IPS DF 6.9 (cell line): Measurements from ENCODE around the gene MED19.
"Not testable (repeated sequence)": the region's sequence is repeated elsewhere in the genome, so short reads cannot be mapped to it uniquely, and the experiment has no call there.

ENCODE experiments used
- DNase-seq: peaks from one replicate; pipeline ENCODE4 v3.0.0-alpha.2; 2013; ENCODE audit warnings: low read depth, low spot score
- H3K27ac ChIP-seq: one replicate; pipeline ENCODE4 v1.5.1; 2013; ENCODE audit warnings: low read length, control low read depth
- H3K27me3 ChIP-seq: 2 replicates; pipeline ENCODE4 v1.6.1; 2013; ENCODE audit warnings: mild to moderate bottlenecking, low read length; ENCODE audit not compliant: control insufficient read depth, insufficient read depth
- H3K36me3 ChIP-seq: 2 replicates; pipeline ENCODE4 v1.6.1; 2013; ENCODE audit warnings: low read length; ENCODE audit not compliant: control insufficient read depth, insufficient read depth
- H3K4me1 ChIP-seq: 2 replicates; pipeline ENCODE4 v1.6.1; 2013; ENCODE audit warnings: low read length; ENCODE audit not compliant: control insufficient read depth, insufficient read depth
- H3K4me3 ChIP-seq: 2 replicates; pipeline ENCODE4 v1.5.1; 2013; ENCODE audit warnings: mild to moderate bottlenecking, low read length
- H3K9me3 ChIP-seq: 2 replicates; pipeline ENCODE4 v1.6.1; 2013; ENCODE audit warnings: low read length, inconsistent platforms; ENCODE audit not compliant: control insufficient read depth, insufficient read depth
- WGBS: extraction: QIAGEN DNeasy Blood & Tissue Kit; methylation state at CpG from one replicate; pipeline ENCODE4 v1.1.7; 2013; ENCODE audit warnings: mixed read lengths, missing lambda C conversion rate; ENCODE audit not compliant: insufficient read length, insufficient coverage; 5-methylcytosine and 5-hydroxymethylcytosine counted together

Gene MED19

DNA sequence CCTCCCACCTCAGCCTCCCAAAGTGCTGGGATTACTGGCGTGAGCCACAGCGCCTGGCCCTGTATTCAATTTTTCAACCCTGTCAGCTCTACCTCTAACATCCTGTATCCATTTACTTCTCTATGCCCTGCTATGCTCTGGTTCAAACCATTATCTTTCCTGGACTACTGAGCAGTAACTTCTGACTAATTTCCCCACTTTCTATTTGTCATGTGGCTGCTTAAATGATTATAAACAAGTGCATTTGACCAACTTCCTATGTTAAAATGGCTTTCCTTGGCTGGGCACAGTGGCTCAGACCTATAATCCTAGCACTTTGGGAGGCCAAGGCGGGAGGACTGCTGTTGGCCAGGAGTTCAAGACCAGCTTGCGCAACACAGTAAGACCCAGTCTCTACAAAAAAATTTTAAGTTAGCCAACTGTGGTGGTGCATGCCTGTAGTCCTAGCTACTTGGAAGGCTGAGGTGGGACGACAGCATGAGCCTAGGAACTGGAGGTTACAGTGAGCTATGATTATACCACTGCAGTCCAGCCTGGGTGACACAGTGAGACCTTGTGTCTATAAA, 2.1 kb downstream of the MED19 start:
- Histone ChIP-seq H3K27me3 (no peaks in the 10 kb centered on the region), H3K9me3 (no peaks in the 10 kb centered on the region), H3K27ac (no peak overlapping the region), H3K4me1 (no peaks in the 10 kb centered on the region), H3K36me3 (no peaks in the 10 kb centered on the region), H3K4me3 (no peak overlapping the region)
- no CpG with 5 or more reads among the region's 5 CpGs for WGBS
- DNase-seq: no peak

GRCh38 chr11:57705432-57705831, 6.6 kb downstream of the MED19 start:
- not testable (repeated sequence) for H3K36me3 ChIP-seq, H3K9me3 ChIP-seq, H3K27ac ChIP-seq, H3K4me3 ChIP-seq, DNase-seq, H3K27me3 ChIP-seq, H3K4me1 ChIP-seq
- no CpG with 5 or more reads among the region's 8 CpGs for WGBS

GRCh38 chr11:57704932-57705331, 7.1 kb downstream of the MED19 start:
- H3K36me3 ChIP-seq: peaks cover 5% of the 10 kb centered on the region; the same call in 1 of the 2 replicates
- no CpG with 5 or more reads among the region's 6 CpGs for WGBS
- H3K9me3 ChIP-seq: no peaks in the 10 kb centered on the region
- H3K4me1 ChIP-seq: no peaks in the 10 kb centered on the region
- DNase-seq: no peak
- no peaks in the 10 kb centered on the region for H3K27me3 ChIP-seq
- no peak overlapping the region for H3K27ac ChIP-seq
- H3K4me3 ChIP-seq: no peak overlapping the region

DNA sequence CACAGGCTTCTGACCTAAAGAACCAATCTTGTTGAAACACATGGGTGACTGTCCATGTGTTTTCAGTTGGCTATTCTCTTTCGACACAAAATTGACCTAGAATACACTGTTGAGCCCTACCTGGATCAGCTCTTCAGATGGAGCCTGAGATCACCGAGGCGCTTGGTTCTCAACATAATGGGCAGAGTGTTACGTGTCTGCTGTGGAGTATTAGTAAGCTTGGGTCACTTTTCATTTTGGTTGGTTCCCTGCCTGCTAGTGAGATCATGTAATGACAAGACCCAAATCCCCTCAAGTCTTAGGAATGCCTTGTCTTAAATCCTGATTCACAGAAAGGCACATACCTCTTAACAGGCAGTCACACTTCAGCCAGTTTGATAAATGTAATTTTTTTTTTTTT, 8.7 kb downstream of the MED19 start:
- no CpG with 5 or more reads among the region's 4 CpGs for WGBS
- no peaks in the 10 kb centered on the region for H3K9me3 ChIP-seq
- H3K4me1 ChIP-seq: no peaks in the 10 kb centered on the region
- H3K27me3 ChIP-seq: no peaks in the 10 kb centered on the region
- H3K36me3 ChIP-seq: peaks cover 14% of the 10 kb centered on the region
- no peak overlapping the region for H3K27ac ChIP-seq
- H3K4me3 ChIP-seq: no peak overlapping the region
- no peak for DNase-seq

- Histone ChIP-seq H3K27me3 (no peaks in the 10 kb centered on the region; the same call in 1 of the 2 replicates), H3K4me3 (no peak overlapping the region), H3K4me1 (no peaks in the 10 kb centered on the region), H3K36me3 (peaks cover 28% of the 10 kb centered on the region), H3K9me3 (no peaks in the 10 kb centered on the region), H3K27ac (no peak overlapping the region)
- no CpG with 5 or more reads among the region's 3 CpGs for WGBS
- no peak for DNase-seq
These were observed 11.6 kb downstream of the MED19 start for GRCh38 chr11:57700425-57700824.

DNA sequence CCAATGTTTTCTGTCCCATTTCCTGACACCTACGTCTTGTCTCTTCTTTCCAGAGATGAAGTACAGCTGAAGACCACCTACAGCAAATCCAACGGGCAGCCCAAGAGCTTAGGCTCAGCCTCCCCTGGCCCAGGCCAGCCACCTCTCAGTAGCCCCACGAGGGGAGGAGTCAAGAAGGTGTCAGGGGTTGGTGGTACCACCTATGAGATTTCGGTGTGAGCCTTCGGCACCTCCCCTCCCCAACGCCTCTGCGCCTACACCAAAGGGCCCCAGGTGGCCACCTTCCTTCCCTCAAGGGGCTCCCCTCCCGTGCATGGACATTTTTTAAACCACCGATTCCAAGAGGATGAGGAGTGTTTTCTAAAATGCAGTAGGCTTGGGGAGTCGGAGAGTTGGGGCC, 12.2 kb downstream of the MED19 start:
- Histone ChIP-seq H3K27ac (no peak overlapping the region), H3K4me3 (no peak overlapping the region), H3K27me3 (no peaks in the 10 kb centered on the region; the same call in 1 of the 2 replicates), H3K36me3 (peaks cover 27% of the 10 kb centered on the region), H3K4me1 (no peaks in the 10 kb centered on the region), H3K9me3 (no peaks in the 10 kb centered on the region)
- WGBS: no CpG with 5 or more reads among the region's 10 CpGs
- DNase-seq: no peak

DNA sequence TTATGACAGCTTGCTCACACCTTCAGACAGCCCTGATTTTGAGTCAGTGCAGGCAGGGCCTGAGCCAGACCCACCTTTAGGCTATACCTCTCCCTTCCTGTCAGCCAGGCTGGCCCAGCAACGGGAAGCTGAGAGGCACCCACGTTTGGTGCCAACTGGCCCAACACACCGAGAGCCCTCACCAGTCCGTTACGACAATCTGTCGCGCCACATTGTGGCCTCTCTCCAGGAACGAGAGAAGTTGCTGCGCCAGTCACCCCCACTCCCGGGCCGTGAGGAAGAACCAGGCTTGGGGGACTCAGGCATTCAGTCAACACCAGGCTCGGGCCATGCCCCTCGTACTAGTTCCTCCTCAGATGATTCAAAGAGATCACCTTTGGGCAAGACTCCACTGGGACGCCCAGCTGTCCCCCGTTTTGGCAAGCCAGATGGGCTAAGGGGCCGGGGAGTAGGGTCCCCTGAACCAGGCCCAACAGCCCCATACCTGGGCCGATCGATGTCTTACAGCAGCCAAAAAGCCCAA, 13.1 kb downstream of the MED19 start:
- H3K36me3 ChIP-seq: peaks cover 22% of the 10 kb centered on the region

DNA sequence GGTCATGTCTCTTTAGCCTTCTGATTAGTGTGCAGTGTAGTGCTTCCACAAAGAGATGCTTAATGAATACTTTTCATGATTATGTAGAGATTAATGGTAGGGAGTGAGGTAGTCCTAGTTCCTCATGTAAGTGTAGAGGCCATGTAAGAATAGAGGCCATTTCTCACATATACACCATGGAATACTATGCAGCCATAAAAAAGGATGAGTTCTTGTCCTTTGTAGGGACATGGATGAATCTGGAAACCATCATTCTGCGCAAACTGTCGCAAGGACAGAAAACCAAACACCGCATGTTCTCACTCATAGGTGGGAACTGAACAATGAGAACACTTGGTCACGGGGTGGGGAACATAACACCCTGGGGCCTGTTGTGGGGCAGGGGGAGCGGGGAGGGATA, 21.5 kb downstream of the MED19 start:
- not testable (repeated sequence) for H3K4me3 ChIP-seq, H3K4me1 ChIP-seq, H3K9me3 ChIP-seq, H3K27me3 ChIP-seq, DNase-seq, H3K27ac ChIP-seq
- peaks cover 23% of the 10 kb centered on the region for H3K36me3 ChIP-seq
- no CpG with 5 or more reads among the region's 5 CpGs for WGBS

More for the DNA sequence above, 13.1 kb downstream of the MED19 start:
- Histone ChIP-seq H3K27ac (no peak overlapping the region), H3K4me3 (no peak overlapping the region), H3K9me3 (no peaks in the 10 kb centered on the region), H3K27me3 (no peaks in the 10 kb centered on the region; the same call in 1 of the 2 replicates), H3K4me1 (no peaks in the 10 kb centered on the region)
- DNase-seq: no peak
- WGBS: no CpG with 5 or more reads among the region's 18 CpGs

- Histone ChIP-seq H3K4me1 (no peaks in the 10 kb centered on the region), H3K27me3 (no peaks in the 10 kb centered on the region), H3K4me3 (no peak overlapping the region), H3K36me3 (peaks cover 2% of the 10 kb centered on the region; the same call in 1 of the 2 replicates), H3K9me3 (no peaks in the 10 kb centered on the region), H3K27ac (no peak overlapping the region)
- no peak for DNase-seq
- no CpG with 5 or more reads among the region's 1 CpG for WGBS
These were observed 30.8 kb downstream of the MED19 start for GRCh38 chr11:57681168-57681567.

GRCh38 chr11:57680552-57680874, 31.5 kb downstream of the MED19 start:
- no CpG with 5 or more reads among the region's 2 CpGs for WGBS
- H3K4me1 ChIP-seq: no peaks in the 10 kb centered on the region

DNA sequence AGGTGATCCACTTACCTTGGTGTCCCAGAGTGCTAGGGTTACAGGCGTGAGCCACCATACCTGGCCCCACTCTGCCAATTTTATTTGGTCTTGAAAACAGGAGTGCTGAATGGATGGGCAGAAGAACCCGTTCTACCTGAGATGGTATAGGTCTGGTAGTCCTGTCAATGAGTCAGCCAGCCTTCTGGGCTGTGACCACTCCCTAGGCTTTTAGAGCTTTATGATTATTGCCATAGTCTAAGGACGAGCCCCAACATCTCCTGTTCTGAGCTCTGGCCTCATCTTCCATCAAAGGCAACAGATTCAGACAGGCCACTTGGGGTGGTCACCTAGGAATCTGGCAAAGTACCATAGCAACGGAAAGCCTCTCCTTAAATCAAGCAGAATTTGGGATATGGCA, 32.6 kb downstream of the MED19 start:
- H3K9me3 ChIP-seq: no peaks in the 10 kb centered on the region
- H3K4me3 ChIP-seq: no peak overlapping the region
- H3K27ac ChIP-seq: no peak overlapping the region
- H3K4me1 ChIP-seq: no peaks in the 10 kb centered on the region
- no peak for DNase-seq
- peaks cover 2% of the 10 kb centered on the region; the same call in 1 of the 2 replicates for H3K36me3 ChIP-seq
- no CpG with 5 or more reads among the region's 4 CpGs for WGBS
- no peaks in the 10 kb centered on the region for H3K27me3 ChIP-seq

More at GRCh38 chr11:57680552-57680874, 31.5 kb downstream of the MED19 start:
- DNase-seq: no peak
- Histone ChIP-seq H3K27me3 (no peaks in the 10 kb centered on the region), H3K27ac (no peak overlapping the region), H3K36me3 (peaks cover 2% of the 10 kb centered on the region; the same call in 1 of the 2 replicates), H3K4me3 (no peak overlapping the region), H3K9me3 (no peaks in the 10 kb centered on the region)
